ENCODE results near the gene ASAH2.

The ASAH2 gene

GRCh38 chr10:50260791-50261281 lies 9.5 kb upstream of the ASAH2 start:
- no peak overlapping the region for H3K4me3 ChIP-seq (replicated peaks; ENCODE audit: insufficient read depth, low read length)
- H3K27me3 ChIP-seq (ENCODE audit: insufficient read depth, poor library complexity, severe bottlenecking), result no peaks in the 10 kb centered on the region
- H3K27ac ChIP-seq (replicated peaks), result no peak overlapping the region
- no peak for DNase-seq (ENCODE audit: low read depth in 1 of 2, low spot score in 1 of 2)
- TF ChIP-seq SPI1 (IDR thresholded peaks at IDR 0.05; ENCODE audit: borderline replicate concordance, low read depth) (peak; percentile 76), CTCF (IDR thresholded peaks at IDR 0.05; ENCODE audit: insufficient read depth, low read length) (no peak)

- TF ChIP-seq REST (IDR thresholded peaks at IDR 0.05; ENCODE audit: insufficient replicate concordance, low read depth), result no peak
- TF ChIP-seq CTCF (IDR thresholded peaks at IDR 0.05; ENCODE audit: insufficient read depth, low read length), result no peak
- no peak for TF ChIP-seq GABPA (IDR thresholded peaks at IDR 0.05; ENCODE audit: low read depth)
- no peak for TF ChIP-seq SPI1 (IDR thresholded peaks at IDR 0.05; ENCODE audit: borderline replicate concordance, low read depth)
- no peak for TF ChIP-seq POLR2AphosphoS5 (IDR thresholded peaks at IDR 0.05; ENCODE audit: low read depth)
- Histone ChIP-seq H3K27ac (replicated peaks) (no peak overlapping the region), H3K4me3 (replicated peaks; ENCODE audit: insufficient read depth, low read length) (no peak overlapping the region), H3K27me3 (ENCODE audit: insufficient read depth, poor library complexity, severe bottlenecking) (no peaks in the 10 kb centered on the region)
- DNase-seq (ENCODE audit: low read depth in 1 of 2, low spot score in 1 of 2), result no peak
Observed at GRCh38 chr10:50254479-50254878, 3.2 kb upstream of the ASAH2 start.

GRCh38 chr10:50250096-50250854 lies 1.0 kb downstream of the ASAH2 start:
- peaks cover 4% of the 10 kb centered on the region for H3K27me3 ChIP-seq (ENCODE audit: insufficient read depth, poor library complexity, severe bottlenecking)
- TF ChIP-seq CTCF (IDR thresholded peaks at IDR 0.05; ENCODE audit: insufficient read depth, low read length) (no peak), SPI1 (IDR thresholded peaks at IDR 0.05; ENCODE audit: borderline replicate concordance, low read depth) (no peak), GABPA (IDR thresholded peaks at IDR 0.05; ENCODE audit: low read depth) (no peak), REST (IDR thresholded peaks at IDR 0.05; ENCODE audit: insufficient replicate concordance, low read depth) (no peak), POLR2AphosphoS5 (IDR thresholded peaks at IDR 0.05; ENCODE audit: low read depth) (no peak)
- no peak overlapping the region for H3K4me3 ChIP-seq (replicated peaks; ENCODE audit: insufficient read depth, low read length)
- no peak for DNase-seq (ENCODE audit: low read depth in 1 of 2, low spot score in 1 of 2)
- no peak overlapping the region for H3K27ac ChIP-seq (replicated peaks)

Measured in HL-60 (cell line).